Frontal cortex (tissue), 4 donors: ENCODE data around the gene CFAP46. TPM values are rescaled to one million over a fixed set of nuclear protein-coding genes. Genes with fewer than 3 reads are reported as not detected.
"Not testable (repeated sequence)": the region's sequence is repeated elsewhere in the genome, so short reads cannot be mapped to it uniquely, and the experiment has no call there.

Experiments
- DNase-seq, 2 donors: peaks; one replicate each; pipeline ENCODE4 v3.0.0; 2012; ENCODE audit warnings: low spot score in 2 of 2
- FAIRE-seq: peaks from 2 replicates; lab custom pipeline; 2012; peaks lifted over from hg19 to GRCh38; lab: Jason Lieb, UNC
- total RNA-seq: library from RNA; depleted of rRNA; stranded (reverse); fragments of >200 nt; gene quantifications from one replicate; pipeline ENCODE4 v1.2.3, GENCODE V29; 2014
- donor health status: control.
- donor health status: control.
- donor health status: control.

The CFAP46 gene
- total RNA-seq, 1 donor from 2014 or later = 2.0 TPM

DNA sequence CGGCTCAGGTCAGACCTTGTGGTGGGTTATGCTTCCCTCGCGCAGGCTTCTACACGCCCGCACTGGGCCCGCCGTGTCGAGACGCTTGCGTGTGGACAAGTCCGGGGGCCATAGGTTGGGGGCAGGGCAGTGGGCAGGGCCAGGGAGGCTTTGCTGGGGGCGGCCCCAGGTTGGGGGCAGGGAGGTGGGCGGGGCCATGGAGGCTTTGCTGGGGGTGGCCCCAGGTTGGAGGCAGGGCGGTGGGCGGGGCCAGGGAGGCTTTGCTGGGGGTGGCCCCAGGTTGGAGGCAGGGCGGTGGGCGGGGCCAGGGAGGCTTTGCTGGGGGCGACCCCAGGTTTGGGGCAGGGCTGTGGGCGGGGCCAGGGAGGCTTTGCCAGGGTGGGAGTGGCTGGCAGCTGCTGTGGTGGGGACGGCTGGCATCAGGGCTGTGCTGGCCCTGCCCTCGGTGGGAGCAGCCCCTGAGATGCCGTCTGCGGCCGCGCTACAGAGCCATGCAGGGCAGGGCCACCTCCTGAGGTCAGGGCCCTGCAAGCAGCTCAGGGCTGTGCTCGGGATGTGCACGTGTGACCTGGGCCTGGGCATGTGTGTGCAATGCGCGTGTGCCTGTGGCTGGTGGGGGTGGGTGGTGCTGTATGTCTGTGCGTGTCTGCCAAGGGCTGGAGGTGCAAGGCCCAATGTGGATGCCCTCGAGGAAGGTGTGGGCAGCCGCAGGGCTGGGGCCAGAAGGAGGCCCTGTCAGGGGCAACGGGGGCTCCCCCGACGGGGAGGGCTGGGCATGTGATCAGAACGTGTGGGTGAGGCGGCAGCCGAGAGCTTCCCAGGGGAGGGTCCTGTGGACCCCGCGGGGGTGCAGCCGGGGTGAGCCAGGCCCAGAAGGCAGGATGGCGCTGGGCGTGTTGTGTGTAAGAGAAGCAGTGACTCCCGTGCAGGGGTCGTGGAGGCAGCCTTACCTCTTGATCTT is 84.0 kb downstream of the CFAP46 start:
- no peak for FAIRE-seq
- DNase-seq = no peak

DNA sequence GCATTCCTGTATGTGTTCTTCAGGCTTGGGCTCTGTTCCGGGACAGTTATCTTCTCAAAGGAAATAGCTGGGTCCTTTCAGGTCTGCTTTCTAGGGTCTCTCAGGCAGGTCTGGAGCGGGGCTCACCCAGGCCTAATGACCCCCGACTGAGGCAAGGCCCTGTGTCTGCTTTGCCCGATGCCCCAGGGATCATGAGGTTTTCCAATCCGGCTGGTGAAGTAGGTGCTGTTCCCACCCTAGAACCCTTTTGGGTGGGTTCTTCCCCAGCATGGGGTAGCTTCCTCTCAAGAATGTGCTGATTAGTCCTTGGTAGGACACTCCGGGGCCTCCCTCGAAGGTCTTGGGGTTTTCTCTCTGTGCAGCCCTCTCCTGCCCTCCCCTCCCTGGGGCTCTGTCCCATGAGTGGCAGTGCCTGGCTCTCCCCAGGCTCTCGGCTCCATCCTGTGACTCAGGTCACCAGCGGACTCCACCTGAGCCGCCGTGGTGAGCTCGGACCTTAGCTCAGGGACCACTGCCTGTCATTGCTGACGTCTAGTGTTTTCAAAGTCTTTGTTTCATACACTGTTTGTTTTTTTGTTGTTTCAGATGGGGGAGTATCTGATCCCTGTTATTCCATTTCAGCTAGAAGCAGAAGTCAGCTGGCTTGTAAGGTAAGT is 85.4 kb downstream of the CFAP46 start:
- DNase-seq = no peak
- no peak for FAIRE-seq

DNA sequence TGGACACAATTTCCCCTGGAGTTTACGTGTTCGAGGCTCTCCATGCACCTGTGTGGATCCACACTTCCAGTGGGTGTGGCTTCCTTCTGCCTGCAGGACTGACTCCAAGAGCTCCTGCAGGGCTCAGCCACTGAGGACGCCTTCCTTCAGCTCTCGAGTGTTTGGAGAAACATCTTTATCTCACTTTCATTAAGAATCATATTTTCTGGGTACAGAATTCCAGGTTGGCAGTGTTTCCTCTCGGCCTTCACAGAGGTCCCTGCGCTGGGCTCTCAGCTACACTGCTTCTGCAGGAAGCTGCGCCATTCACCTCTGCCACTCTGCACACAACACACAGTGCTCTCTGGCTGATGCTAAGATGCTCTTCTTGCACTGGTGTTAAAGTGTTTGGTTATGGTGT is 86.5 kb downstream of the CFAP46 start:
- FAIRE-seq (no peak), DNase-seq (no peak)

DNA sequence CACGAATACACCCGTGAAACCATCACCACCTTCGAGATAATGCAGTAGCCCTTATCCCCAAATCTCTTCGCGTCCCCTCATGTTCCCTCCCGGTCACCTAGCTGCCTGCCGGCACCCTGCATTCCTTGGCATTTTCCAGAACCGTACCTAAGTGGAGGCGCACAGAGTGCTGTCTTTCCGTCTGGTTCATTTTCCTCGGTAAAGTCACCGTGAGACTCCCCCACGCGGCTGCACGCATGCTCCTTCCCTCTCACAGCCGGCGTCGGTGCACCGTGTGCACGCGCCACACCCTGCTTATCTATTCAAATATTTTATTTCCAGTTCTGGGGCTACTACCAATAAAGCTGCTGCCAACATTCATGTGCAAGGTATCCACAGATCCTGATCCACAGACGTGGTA is 90.9 kb downstream of the CFAP46 start:
- no peak for FAIRE-seq

DNA sequence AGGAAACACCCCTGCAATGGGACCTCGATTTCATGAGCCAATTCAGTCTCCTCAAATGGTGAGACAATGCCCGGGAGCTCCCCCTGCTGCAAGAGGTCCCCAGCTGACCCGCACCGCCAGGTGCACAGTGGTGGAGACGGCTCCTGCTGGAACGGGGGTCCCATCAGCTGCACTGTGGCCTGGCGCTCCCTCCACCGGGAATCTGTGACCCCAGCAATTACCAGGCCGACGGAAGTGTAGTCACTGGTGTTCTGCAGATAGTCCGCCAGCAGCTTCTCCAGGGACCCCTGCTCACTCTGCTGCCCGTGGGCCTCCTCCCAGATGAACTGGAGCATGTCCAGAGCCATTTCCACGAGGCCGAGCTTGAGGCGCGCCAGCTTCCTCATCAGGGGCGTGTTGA is 91.5 kb downstream of the CFAP46 start:
- DNase-seq (no peak), FAIRE-seq (no peak)

More for the DNA sequence above, 90.9 kb downstream of the CFAP46 start:
- no peak for DNase-seq

DNA sequence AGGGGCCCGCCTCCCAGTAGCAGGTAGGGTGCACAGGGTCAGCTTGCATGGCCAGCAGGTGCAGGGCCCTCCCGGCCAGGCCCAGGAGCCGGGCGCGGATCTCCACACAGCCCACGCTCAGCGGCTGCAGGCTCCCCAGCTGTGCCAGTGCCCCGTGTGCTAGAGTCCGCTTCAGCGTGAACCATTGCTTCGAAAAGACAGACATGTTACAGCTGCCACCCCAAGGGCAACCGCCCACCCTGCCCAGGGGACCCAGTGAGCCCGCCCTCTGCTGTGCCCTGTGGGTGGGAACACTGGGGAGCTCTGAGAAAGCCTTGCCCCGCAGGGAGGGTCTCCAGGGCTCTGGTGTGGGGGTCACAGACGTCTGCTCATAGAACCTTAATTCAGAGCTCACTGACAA is 92.1 kb downstream of the CFAP46 start:
- DNase-seq (no peak), FAIRE-seq (no peak)

DNA sequence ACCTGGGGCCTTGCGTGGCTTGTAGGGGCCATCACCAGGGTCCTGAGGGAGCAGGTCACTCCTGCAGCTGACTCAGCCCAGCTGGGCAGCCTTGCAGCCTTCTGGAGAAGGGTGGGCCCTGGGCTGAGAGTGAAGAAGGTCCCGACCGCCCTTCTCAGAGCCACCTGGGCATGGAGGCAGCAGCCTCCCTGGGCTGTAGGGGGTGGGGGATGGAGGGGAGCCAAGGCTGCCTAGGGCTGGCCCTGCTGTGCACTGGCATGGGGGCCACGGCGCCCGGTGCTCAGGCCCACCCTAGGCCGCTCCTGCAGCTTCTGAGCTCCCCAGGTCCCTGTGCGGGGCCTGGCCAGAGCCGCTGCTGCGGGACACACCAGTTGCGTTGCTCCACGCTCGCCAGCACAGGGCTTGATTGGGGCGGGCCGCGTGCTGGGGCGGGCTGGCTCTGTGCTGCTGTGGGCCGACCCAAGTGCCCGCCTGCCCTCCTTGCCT is 92.8 kb downstream of the CFAP46 start:
- DNase-seq (no peak), FAIRE-seq (no peak)

DNA sequence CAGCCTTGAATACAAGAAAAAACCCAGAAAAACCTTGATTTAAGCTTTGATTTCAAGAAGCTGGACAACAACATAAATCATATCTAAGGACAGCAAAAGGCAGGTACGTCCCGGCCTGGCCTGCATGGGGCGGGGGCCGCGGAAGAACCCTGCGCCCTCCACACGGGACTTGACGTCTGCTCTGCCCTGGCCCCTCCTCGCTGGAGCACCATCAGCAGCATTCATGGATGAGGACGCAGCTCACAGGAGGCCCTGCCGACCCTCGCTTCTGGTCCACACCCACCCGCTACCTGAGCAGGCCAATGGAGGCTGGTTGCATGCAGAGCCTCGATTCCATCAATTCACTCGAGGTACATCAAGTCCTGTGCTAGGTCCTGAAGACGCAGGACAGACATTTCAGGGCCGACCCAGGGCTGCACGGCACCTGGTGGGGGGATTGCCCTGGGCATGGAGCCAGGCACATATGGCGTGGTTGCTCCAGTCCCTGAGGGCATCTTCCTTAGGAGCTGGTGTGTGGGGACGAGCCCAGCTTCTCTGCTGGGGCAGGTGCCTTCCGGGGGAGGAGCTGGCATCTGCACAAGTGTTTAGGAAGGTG is 93.3 kb downstream of the CFAP46 start:
- no peak for FAIRE-seq
- no peak for DNase-seq

DNA sequence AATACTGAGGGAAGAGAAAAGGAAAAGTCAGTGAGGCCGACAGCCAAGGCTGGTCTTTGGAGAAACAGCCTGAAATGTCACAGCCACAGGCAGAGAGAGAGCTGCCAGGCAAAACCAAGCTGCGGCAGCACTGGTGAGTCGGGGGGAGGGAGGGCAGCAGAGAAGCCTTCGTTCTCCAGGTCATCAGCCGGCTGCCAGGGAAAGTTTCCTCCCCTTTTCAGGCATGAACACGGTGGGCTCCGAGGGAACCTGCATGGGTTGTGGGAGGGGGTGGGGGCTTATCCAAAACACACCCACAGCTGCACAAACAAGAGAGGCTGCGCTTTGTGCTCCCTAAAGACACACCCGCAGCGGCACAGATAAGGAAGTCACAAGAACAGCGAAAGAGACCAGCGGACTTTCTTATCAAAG is 94.1 kb downstream of the CFAP46 start:
- FAIRE-seq = no peak
- DNase-seq = no peak

DNA sequence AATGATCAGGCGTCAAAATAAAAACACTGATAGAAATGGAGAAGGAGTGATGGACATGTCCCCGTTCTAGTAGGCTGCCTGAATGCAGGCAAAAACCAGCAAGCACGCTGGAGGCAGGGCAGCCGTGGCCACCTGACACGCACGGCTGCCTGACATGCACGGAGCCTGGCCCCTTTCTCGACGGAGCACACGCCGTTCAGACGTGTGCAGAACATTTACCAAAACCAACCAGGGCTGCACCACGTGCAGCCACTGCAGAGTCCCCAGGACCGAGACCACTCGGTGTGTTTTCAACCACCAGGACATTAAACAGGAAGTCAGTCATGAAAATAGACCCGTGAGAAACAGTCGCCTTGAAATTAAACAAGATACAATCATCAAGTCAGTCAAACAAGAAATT is 94.5 kb downstream of the CFAP46 start:
- no peak for DNase-seq
- FAIRE-seq = no peak

DNA sequence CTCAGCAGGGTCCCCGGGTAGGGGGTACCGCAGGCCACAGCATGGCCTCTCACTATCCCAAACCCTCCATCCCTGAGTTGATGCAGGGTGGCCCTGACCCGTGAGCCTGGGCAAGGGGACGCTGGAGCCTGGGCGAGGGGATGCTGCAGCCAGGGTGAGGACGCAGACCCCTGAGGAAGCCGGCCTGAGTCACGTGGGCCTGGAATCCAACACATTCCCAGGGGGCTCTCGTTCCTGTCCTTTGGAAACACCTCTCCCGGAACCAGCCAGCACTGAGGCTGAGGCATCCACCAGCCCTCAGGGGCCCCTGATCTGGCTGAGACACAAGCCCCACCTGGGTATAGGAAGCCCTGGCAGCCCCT is 95.0 kb downstream of the CFAP46 start:
- no peak for FAIRE-seq

DNA sequence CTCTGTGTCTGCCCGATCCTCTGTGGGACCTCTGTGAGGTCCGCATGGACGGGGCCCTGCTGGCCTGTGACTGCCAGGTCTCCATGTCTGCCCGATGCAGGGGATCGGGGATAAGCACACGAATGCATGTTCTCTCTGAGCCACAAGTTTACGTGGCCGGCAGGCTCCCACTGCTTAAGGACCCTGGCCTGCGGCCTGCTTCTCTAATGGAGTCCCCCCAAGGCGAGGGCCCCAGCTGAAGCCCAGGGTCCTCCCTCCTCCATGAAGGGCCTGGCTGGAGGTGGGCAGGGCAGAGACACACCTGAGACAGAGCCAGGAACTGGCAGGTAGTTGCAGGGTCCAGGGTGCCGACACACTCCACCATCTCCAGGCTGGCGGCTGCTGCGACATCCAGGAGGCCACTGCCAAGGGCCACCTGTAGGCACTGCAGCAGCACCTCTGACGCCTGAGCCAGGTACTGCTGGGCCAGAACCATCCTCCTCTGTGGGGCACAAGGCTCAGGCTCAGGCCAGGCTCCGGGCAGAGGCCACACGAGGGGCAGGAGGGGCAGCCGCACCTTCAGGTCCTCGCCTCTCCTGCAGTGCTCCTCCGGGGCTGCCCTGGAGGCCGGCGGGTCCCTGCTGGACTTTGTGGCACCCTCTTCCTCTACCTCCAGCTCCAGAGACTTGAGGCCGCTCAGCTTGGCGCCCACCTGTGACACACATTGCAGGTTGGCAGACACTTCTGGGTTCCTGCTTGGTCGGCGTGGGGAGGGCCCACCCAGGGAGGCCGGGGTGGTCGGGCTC is 95.5 kb downstream of the CFAP46 start:
- FAIRE-seq (no peak), DNase-seq (no peak)

More for the DNA sequence above, 95.0 kb downstream of the CFAP46 start:
- no peak for DNase-seq

DNA sequence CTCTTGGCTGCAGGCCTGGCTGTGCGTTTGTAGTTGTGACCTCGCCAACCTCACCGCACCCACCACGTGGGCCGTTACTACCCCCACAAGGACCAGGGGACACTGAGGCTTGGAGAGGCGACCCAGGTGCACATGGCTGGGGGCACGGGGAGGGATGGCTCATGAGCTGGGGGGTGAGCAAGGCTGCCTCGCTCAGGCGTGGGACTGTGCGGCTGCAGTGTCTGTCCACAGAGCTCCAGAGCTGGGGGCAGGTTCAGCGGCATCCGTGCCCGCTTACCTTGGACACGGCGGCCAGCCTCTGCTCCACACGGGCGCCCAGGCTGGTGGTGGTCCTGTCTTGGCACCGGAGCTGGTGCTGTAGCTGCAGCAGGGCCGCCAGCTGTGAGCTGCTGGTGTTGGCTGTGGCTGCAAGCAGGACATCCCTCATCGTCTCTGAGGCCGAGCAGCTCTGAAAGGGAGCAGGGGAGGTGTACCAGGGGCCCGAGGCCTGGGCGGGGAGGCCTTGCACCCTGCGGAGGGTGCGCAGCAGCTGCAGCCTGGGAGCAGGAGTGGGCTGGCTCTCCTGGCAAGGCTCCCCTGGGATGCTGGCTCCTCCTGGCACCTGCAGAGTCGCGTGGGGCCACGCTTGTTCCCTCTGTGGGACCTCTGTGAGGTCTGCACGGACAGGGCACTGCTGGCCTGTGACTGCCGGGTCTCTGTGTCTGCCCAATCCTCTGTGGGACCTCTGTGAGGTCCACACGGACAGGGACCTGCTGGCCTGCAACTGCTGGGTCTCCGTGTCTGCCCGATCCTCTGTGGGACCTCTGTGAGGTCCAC is 96.4 kb downstream of the CFAP46 start:
- FAIRE-seq = no peak
- no peak for DNase-seq

DNA sequence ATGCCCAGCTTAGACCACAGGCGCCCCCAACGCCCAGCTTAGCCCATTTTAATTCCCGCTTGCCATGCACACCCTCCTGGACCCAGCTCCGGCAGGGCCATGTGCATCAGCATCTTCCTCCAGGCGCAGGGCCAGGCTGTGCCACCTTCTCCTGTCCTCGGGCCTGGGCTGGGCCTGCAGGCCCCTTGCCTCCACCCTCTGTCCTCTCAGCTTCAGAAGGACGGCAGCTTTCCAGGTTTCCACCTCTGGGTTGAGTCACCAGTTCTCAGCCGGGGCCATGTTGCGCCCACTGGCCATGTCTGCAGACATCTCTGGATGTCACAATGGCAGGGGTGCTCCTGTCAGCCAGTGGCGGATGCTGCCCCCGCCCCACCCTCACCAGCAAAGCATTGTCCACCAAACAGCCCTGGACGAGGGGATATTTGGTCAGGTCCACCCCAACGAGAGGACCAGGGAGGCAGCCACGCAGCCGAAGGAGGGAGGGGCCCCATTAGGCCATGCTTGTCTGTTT is 97.3 kb downstream of the CFAP46 start:
- DNase-seq = no peak
- FAIRE-seq = no peak

DNA sequence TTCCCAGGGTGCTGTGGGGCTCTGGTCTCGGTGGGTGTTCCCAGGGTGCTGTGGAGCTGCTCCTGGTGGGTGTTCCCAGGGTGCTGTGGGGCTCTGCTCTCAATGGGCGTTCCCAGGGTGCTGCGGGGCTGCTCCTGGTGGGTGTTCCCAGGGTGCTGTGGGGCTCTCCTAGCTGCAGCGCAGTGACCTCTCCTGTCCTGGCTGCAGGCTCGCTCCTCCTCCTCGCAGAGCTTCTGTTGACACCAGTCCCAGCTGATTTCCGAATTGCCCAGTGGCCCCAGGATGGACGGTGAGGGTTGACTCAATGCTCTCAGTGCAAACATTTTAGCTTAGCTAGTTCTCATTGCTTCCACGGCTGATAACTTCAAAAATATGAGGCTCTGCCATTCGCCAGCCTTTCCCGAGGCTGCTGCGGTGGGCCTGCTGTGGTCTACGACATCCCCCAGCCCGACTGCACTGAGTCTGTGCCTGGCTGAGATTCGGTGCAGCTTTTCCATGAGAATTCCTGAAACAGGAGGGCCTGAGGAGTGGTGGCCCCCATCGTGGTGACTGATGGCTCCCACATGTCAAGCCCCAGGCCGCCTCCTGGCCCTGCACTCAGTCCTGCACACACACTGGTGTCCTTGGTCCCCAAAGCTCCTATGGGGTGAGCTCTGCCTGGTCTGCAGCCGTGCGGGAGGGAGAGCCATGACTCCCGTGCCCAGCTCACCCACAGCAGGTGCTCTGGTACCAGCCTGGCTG is 98.1 kb downstream of the CFAP46 start:
- DNase-seq (no peak), FAIRE-seq (no peak)

DNA sequence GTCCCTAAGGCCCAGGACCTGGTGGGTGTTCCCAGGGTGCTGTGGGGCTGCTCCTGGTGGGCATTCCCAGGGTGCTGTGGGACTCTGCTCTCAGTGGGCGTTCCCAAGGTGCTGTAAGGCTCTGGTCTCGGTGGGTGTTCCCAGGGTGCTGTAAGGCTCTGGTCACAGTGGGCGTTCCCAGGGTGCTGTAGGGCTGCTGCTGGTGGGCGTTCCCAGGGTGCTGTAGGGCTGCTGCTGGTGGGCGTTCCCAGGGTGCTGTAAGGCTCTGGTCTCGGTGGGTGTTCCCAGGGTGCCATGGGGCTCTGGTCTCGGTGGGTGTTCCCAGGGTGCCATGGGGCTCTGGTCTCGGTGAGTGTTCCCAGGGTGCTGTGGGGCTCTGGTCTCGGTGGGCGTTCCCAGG is 99.1 kb downstream of the CFAP46 start:
- FAIRE-seq, DNase-seq: not testable (repeated sequence)

DNA sequence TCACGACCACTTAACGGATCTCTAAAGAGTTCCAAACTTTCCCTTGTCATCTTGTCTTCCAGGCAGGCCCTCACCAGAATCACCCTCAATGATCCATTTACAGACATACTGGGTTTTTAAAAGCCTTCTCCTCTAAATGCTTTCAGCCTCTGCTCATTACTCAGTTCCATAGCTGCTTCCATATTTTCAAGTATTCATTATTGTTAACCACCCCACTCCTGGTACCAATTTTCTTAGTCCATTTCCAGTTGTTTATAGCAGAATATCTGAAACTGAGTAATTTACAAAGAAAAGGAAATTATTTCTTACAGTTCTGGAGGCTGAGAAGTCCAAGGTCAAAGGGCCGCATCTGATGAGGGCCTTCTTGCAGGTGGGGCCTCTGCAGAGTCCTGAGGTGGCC is 100.0 kb downstream of the CFAP46 start:
- DNase-seq (no peak), FAIRE-seq (no peak)

DNA sequence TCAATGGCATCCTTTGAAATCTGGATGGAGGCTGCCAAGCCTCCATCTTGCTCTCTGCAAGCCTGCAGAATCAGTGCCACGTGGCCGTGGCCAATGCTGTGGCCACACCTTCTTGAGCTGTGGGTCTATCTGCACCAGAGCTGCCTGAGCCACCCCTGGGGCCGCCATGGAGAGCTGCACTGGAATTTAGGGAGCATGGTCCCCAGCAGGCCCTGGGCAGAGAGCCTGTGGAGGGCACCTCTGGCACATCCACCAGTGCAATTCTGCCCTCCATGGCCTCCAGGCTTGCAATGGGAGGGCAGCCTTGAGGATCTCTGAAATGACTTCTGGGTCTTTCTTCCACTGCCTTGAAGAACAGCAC is 100.8 kb downstream of the CFAP46 start:
- no peak for DNase-seq
- no peak for FAIRE-seq
